ENCODE measurements around the gene USP22.
"Not testable (repeated sequence)": the region's sequence is repeated elsewhere in the genome, so short reads cannot be mapped to it uniquely, and the experiment has no call there.

USP22 gene

GRCh38 chr17:20987511-20987910 lies 55.3 kb downstream of the USP22 start:
- DNase-seq (ENCODE audit: low read depth), result no peak

GRCh38 chr17:20986767-20987510 lies 55.9 kb downstream of the USP22 start:
- DNase-seq (ENCODE audit: low read depth), result no peak

DNA sequence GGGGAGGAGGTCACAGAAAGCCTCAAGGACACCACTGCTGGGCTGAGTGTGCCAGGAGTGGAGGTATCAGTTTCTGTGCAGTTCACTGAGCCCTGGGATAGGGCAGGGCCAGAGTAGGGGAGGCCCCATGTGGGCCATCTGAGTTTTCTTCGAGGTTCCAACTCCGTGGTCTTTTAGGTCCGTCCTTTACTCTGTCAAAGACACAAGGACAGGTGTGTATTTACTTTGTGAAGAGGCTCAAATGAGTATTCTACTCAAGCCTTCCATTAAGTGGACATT lies 59.5 kb downstream of the USP22 start:
- no peak for DNase-seq (ENCODE audit: low read depth)

- DNase-seq (ENCODE audit: low read depth), result no peak
These were observed 60.0 kb downstream of the USP22 start for GRCh38 chr17:20982589-20983358.

GRCh38 chr17:20981046-20981920 lies 61.5 kb downstream of the USP22 start:
- DNase-seq (ENCODE audit: low read depth), result no peak

GRCh38 chr17:20979792-20980083 lies 63.1 kb downstream of the USP22 start:
- no peak for DNase-seq (ENCODE audit: low read depth)

GRCh38 chr17:20979007-20979791 lies 63.6 kb downstream of the USP22 start:
- not testable (repeated sequence) for DNase-seq (ENCODE audit: low read depth)

GRCh38 chr17:20977609-20978253 lies 65.1 kb downstream of the USP22 start:
- DNase-seq (ENCODE audit: low read depth), result not testable (repeated sequence)

DNA sequence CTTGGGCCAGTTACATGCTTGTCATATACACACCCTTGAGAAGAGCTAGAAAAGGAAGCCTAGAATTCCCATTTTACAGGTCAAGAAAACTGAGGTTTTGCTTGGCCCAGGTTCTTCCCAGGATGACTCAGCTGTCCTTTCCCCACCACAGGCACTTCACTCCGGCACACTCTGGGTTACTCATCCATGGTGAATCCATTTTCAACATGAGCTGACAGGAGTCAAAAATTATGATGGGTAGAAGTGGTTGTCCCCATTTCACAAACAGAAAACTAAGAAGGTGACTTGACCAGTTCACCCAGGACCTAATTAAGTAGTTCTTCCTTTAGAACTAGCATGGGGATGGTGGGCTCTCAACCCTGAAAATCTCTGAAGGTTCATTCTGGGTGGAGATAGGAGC lies 67.2 kb downstream of the USP22 start:
- DNase-seq (ENCODE audit: low read depth), result no peak

GRCh38 chr17:20970329-20970728 lies 72.5 kb downstream of the USP22 start:
- no peak for DNase-seq (ENCODE audit: low read depth)

GRCh38 chr17:20968913-20969616 lies 73.7 kb downstream of the USP22 start:
- DNase-seq (ENCODE audit: low read depth), result no peak

DNA sequence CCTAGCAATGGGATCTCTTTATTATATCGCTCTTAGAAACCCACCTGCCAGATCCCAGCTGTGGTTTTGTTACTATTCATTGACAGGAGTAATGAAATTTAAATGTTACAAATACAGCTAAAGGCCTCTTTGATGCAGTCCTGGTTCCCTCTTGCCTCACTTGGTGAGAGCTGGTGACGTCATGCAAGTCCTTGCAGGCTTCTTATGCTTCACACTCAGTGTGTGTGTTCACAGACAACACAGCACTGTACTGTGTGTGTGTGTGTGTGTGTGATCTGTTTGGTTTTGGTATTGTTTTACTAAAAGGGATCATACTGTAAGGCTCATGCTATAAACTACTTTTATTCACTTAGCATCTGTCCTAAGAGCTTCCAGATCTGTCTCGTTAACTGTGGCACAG lies 75.0 kb downstream of the USP22 start:
- DNase-seq (ENCODE audit: low read depth), result no peak

DNA sequence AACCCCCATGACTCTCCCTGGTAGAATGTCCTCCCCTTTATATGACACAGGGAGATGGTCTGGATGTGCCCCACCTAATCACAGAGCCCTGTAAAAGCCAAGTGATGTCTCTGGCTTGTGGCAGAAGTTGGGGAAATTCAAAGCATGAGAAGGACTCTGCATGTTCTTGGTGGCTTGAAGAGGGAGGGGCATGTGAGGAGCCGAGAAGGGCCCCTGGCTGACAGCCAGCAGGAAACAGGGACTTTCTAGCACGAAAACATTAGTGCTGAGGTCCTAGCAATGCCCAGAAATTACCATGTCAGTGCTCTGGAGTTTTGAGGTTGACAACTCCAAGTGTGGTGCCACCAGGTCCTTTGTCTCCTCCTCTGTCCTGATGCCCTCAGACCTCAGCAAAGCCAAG lies 75.9 kb downstream of the USP22 start:
- DNase-seq (ENCODE audit: low read depth), result no peak

DNA sequence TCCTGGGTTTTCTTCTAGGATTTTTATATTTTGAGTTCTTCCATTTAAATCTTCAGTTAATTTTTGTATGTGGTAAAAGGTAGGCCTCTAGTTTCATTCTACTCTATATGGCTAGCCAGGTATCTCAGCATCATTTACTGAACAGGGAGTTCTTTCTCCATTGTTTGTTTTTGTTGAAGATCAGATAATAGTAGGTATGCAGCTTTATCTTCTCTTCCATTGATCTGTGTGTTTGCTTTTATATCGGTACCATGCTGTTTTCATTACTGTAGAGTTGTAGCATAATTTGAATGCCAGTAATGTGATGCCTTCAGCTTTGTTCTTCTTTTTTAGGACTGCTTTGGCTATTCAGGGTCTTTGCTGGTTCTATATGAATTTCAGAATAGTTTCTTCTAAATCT lies 77.3 kb downstream of the USP22 start:
- DNase-seq (ENCODE audit: low read depth), result no peak

DNA sequence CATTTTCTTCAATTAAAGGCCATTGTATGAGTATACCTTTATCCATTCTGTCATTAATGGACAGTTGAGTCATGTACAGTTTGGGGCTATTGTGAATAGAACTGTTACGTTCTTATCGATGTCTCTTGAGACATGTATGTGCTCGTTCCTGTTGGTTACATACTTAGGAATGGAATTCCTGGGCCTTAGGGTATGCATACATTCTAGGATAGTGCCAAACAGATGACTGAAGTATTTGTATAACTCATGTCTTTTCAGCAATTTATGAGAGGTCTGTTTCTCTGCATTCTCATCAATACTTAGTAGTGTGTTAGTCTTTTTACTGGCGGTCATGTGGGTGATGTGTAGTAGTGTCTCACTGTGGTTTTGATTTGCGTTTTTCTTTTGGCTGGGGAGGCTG lies 81.2 kb downstream of the USP22 start:
- DNase-seq (ENCODE audit: low read depth), result no peak

DNA sequence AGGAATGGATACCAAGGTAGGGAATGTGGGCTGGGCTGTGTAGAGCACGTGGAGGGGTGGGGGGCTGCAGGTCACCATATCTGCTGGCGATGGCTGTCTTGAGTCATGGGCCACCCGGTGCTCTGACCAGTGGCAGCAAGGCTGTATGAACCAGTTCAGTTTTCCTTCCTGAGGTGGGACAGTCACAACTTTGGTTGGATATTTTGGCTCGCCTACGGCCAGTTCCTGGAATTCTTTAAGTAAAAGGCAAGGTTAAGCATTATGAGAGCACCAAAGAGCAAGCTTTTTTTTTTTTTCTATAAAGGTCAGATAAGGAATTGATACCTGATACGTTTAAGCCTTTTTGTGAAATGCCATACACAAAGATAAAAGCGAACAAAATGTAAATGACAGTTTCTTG lies 81.9 kb downstream of the USP22 start:
- no peak for DNase-seq (ENCODE audit: low read depth)

- DNase-seq (ENCODE audit: low read depth), result peak; percentile 29
These were observed 87.1 kb downstream of the USP22 start for GRCh38 chr17:20955427-20956323.

DNA sequence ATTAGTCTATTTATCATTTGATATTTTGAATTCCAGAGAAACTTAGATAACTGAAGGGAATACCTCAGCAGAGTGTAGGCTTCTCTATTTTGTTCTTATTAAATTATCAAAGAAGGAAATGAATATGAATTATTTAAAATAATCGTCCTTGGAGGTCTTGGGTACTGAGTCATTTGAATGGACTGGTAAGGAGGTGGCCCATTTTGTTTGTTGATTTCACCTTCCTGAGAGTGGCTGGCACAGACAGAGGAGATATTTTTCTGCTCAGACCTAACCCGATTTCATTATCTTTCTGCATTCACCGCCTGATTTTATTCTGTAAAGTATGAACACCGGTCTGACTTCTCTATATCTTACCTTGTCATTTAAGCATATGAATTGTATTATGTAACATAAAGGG lies 88.0 kb downstream of the USP22 start:
- no peak for DNase-seq (ENCODE audit: low read depth)

DNA sequence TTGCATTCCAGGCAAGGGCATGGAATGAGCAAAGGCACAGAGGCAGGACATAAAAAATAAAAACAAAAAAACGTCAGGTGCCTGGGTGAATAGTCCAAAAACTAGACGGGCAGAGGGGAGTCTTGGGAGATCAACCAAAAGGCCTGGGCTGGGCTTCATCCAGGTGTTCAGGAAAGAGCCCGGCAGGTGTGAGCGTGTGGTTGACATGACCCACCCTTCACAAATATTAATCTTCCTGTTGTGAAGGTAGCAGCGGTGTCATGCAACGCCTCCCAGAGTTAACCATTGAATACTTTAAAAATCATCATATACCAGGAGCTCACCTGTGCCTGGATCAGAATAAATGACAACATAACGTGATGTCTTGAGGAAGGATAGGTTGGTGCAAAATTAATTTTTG lies 90.6 kb downstream of the USP22 start:
- DNase-seq (ENCODE audit: low read depth), result no peak

Data from fibroblast of gingiva (primary cell).